ENCODE data around the gene EMSY.
"Not testable (repeated sequence)": the region's sequence is repeated elsewhere in the genome, so short reads cannot be mapped to it uniquely, and the experiment has no call there.

EMSY gene

GRCh38 chr11:76567261-76567660, 122.4 kb downstream of the EMSY start:
- Histone ChIP-seq H4K8ac (ENCODE audit: low read length) (no peak overlapping the region), H2BK15ac (ENCODE audit: low read depth, poor library complexity, severe bottlenecking) (no peak overlapping the region), H2AK5ac (ENCODE audit: low read length, severe bottlenecking) (no peak overlapping the region), H3K4me3 (ENCODE audit: insufficient read depth in 1 of 2, low read depth in 1 of 2, low read length in 2 of 2) (no peak overlapping the region), H3K9me3 (ENCODE audit: control insufficient read depth, low read length) (no peaks in the 10 kb centered on the region), H2AFZ (ENCODE audit: low read depth, low read length) (no peak overlapping the region), H3K36me3 (ENCODE audit: control insufficient read depth in 1 of 2, insufficient read depth in 2 of 2, low read depth in 1 of 2, low read length in 2 of 2) (no peaks in the 10 kb centered on the region), H3K4me2 (ENCODE audit: low read length, poor library complexity, severe bottlenecking) (no peak overlapping the region), H3K23ac (ENCODE audit: low read length in 2 of 2) (no peak overlapping the region), H3K14ac (ENCODE audit: low read length in 2 of 2) (no peak overlapping the region), H2BK5ac (ENCODE audit: low read depth, low read length, poor library complexity, severe bottlenecking) (no peak overlapping the region), H3K9ac (ENCODE audit: low read length) (no peak overlapping the region), H3K4me1 (ENCODE audit: control insufficient read depth, insufficient read depth, low read depth, low read length) (peaks cover 5% of the 10 kb centered on the region), H3K79me1 (replicated peaks; ENCODE audit: low read length, poor library complexity, severe bottlenecking) (no peaks in the 10 kb centered on the region), H2BK120ac (ENCODE audit: low read depth, low read length) (no peak overlapping the region), H3K4ac (ENCODE audit: low read depth in 1 of 2, low read length in 2 of 2) (no peak overlapping the region), H3K18ac (ENCODE audit: low read depth in 1 of 2, low read length in 2 of 2) (no peak overlapping the region), H3K27me3 (ENCODE audit: control insufficient read depth in 1 of 2, insufficient read depth in 1 of 2, low read length in 2 of 2) (no peaks in the 10 kb centered on the region), H4K91ac (ENCODE audit: low read length) (no peak overlapping the region), H2BK12ac (ENCODE audit: low read length in 2 of 2) (no peak overlapping the region), H3K27ac (ENCODE audit: low read length, poor library complexity, severe bottlenecking) (no peak overlapping the region)
- no peak for DNase-seq
- 88% methylated on average over 3 of the region's 3 CpGs for WGBS

- H3K9me3 ChIP-seq (ENCODE audit: control insufficient read depth, low read length): no peaks in the 10 kb centered on the region
- H2AFZ ChIP-seq (ENCODE audit: low read depth, low read length): no peak overlapping the region
- H3K27ac ChIP-seq (ENCODE audit: low read length, poor library complexity, severe bottlenecking): no peak overlapping the region
- H3K23ac ChIP-seq (ENCODE audit: low read length in 2 of 2): no peak overlapping the region
- H3K4me2 ChIP-seq (ENCODE audit: low read length, poor library complexity, severe bottlenecking): no peak overlapping the region
- H3K14ac ChIP-seq (ENCODE audit: low read length in 2 of 2): no peak overlapping the region
- H3K4me3 ChIP-seq (ENCODE audit: insufficient read depth in 1 of 2, low read depth in 1 of 2, low read length in 2 of 2): no peak overlapping the region
- no peak overlapping the region for H3K9ac ChIP-seq (ENCODE audit: low read length)
- no peak overlapping the region for H2BK12ac ChIP-seq (ENCODE audit: low read length in 2 of 2)
- H3K18ac ChIP-seq (ENCODE audit: low read depth in 1 of 2, low read length in 2 of 2): no peak overlapping the region
- no peak for DNase-seq
- H4K8ac ChIP-seq (ENCODE audit: low read length): no peak overlapping the region
- peaks cover 5% of the 10 kb centered on the region for H3K4me1 ChIP-seq (ENCODE audit: control insufficient read depth, insufficient read depth, low read depth, low read length)
- H2BK120ac ChIP-seq (ENCODE audit: low read depth, low read length): no peak overlapping the region
- H3K79me1 ChIP-seq (replicated peaks; ENCODE audit: low read length, poor library complexity, severe bottlenecking): no peaks in the 10 kb centered on the region
- H3K27me3 ChIP-seq (ENCODE audit: control insufficient read depth in 1 of 2, insufficient read depth in 1 of 2, low read length in 2 of 2): no peaks in the 10 kb centered on the region
- H3K4ac ChIP-seq (ENCODE audit: low read depth in 1 of 2, low read length in 2 of 2): no peak overlapping the region
- WGBS: 100% methylated on average over 1 of the region's 4 CpGs
- no peak overlapping the region for H2BK5ac ChIP-seq (ENCODE audit: low read depth, low read length, poor library complexity, severe bottlenecking)
- H3K36me3 ChIP-seq (ENCODE audit: control insufficient read depth in 1 of 2, insufficient read depth in 2 of 2, low read depth in 1 of 2, low read length in 2 of 2): no peaks in the 10 kb centered on the region
- H4K91ac ChIP-seq (ENCODE audit: low read length): no peak overlapping the region
- H2AK5ac ChIP-seq (ENCODE audit: low read length, severe bottlenecking): no peak overlapping the region
- H2BK15ac ChIP-seq (ENCODE audit: low read depth, poor library complexity, severe bottlenecking): no peak overlapping the region
Observed at GRCh38 chr11:76568139-76568538, 123.3 kb downstream of the EMSY start.

GRCh38 chr11:76568621-76569020, 123.8 kb downstream of the EMSY start:
- Histone ChIP-seq H3K4me2 (ENCODE audit: low read length, poor library complexity, severe bottlenecking) (no peak overlapping the region), H2BK120ac (ENCODE audit: low read depth, low read length) (no peak overlapping the region), H3K9ac (ENCODE audit: low read length) (no peak overlapping the region), H3K4ac (ENCODE audit: low read depth in 1 of 2, low read length in 2 of 2) (no peak overlapping the region), H3K9me3 (ENCODE audit: control insufficient read depth, low read length) (no peaks in the 10 kb centered on the region), H2AFZ (ENCODE audit: low read depth, low read length) (no peak overlapping the region), H2BK15ac (ENCODE audit: low read depth, poor library complexity, severe bottlenecking) (no peak overlapping the region), H3K4me1 (ENCODE audit: control insufficient read depth, insufficient read depth, low read depth, low read length) (peaks cover 5% of the 10 kb centered on the region), H3K27ac (ENCODE audit: low read length, poor library complexity, severe bottlenecking) (no peak overlapping the region), H3K36me3 (ENCODE audit: control insufficient read depth in 1 of 2, insufficient read depth in 2 of 2, low read depth in 1 of 2, low read length in 2 of 2) (no peaks in the 10 kb centered on the region), H4K8ac (ENCODE audit: low read length) (no peak overlapping the region), H4K91ac (ENCODE audit: low read length) (no peak overlapping the region), H3K14ac (ENCODE audit: low read length in 2 of 2) (no peak overlapping the region), H3K4me3 (ENCODE audit: insufficient read depth in 1 of 2, low read depth in 1 of 2, low read length in 2 of 2) (no peak overlapping the region), H3K79me1 (replicated peaks; ENCODE audit: low read length, poor library complexity, severe bottlenecking) (no peaks in the 10 kb centered on the region), H3K18ac (ENCODE audit: low read depth in 1 of 2, low read length in 2 of 2) (no peak overlapping the region), H3K27me3 (ENCODE audit: control insufficient read depth in 1 of 2, insufficient read depth in 1 of 2, low read length in 2 of 2) (no peaks in the 10 kb centered on the region), H2AK5ac (ENCODE audit: low read length, severe bottlenecking) (no peak overlapping the region), H2BK12ac (ENCODE audit: low read length in 2 of 2) (no peak overlapping the region), H2BK5ac (ENCODE audit: low read depth, low read length, poor library complexity, severe bottlenecking) (no peak overlapping the region), H3K23ac (ENCODE audit: low read length in 2 of 2) (no peak overlapping the region)
- 87% methylated on average over 1 of the region's 1 CpG for WGBS
- no peak for DNase-seq

- not testable (repeated sequence) for H3K36me3 ChIP-seq (ENCODE audit: control insufficient read depth in 1 of 2, insufficient read depth in 2 of 2, low read depth in 1 of 2, low read length in 2 of 2); DNase-seq; H4K8ac ChIP-seq (ENCODE audit: low read length); H4K91ac ChIP-seq (ENCODE audit: low read length); H2BK5ac ChIP-seq (ENCODE audit: low read depth, low read length, poor library complexity, severe bottlenecking); H2BK15ac ChIP-seq (ENCODE audit: low read depth, poor library complexity, severe bottlenecking); H3K4ac ChIP-seq (ENCODE audit: low read depth in 1 of 2, low read length in 2 of 2); H3K4me3 ChIP-seq (ENCODE audit: insufficient read depth in 1 of 2, low read depth in 1 of 2, low read length in 2 of 2); H2AK5ac ChIP-seq (ENCODE audit: low read length, severe bottlenecking); H3K18ac ChIP-seq (ENCODE audit: low read depth in 1 of 2, low read length in 2 of 2); H2BK120ac ChIP-seq (ENCODE audit: low read depth, low read length); H3K9ac ChIP-seq (ENCODE audit: low read length); H3K4me1 ChIP-seq (ENCODE audit: control insufficient read depth, insufficient read depth, low read depth, low read length); H3K27ac ChIP-seq (ENCODE audit: low read length, poor library complexity, severe bottlenecking); H2BK12ac ChIP-seq (ENCODE audit: low read length in 2 of 2); H3K9me3 ChIP-seq (ENCODE audit: control insufficient read depth, low read length); H3K79me1 ChIP-seq (replicated peaks; ENCODE audit: low read length, poor library complexity, severe bottlenecking); H3K27me3 ChIP-seq (ENCODE audit: control insufficient read depth in 1 of 2, insufficient read depth in 1 of 2, low read length in 2 of 2); H3K14ac ChIP-seq (ENCODE audit: low read length in 2 of 2); H2AFZ ChIP-seq (ENCODE audit: low read depth, low read length); H3K4me2 ChIP-seq (ENCODE audit: low read length, poor library complexity, severe bottlenecking); H3K23ac ChIP-seq (ENCODE audit: low read length in 2 of 2)
- 89% methylated on average over 8 of the region's 12 CpGs for WGBS
Observed at GRCh38 chr11:76572181-76572875, 127.5 kb downstream of the EMSY start.
